H9 (cell line): ENCODE results near the gene RNF215. TPM values are rescaled to one million over a fixed set of nuclear protein-coding genes. Genes with fewer than 3 reads are reported as not detected.

Experiments used
- DNase-seq: peaks from one replicate; pipeline ENCODE4 v3.0.0-alpha.2; 2017
- H2AFZ ChIP-seq: one replicate; pipeline ENCODE4 v1.6.1; 2013; ENCODE audit warnings: mild to moderate bottlenecking, low read length, control low read depth, moderate library complexity
- H2AK5ac ChIP-seq: 2 replicates; pipeline ENCODE4 v1.6.1; 2013; ENCODE audit warnings: low read length, control low read depth, mixed read lengths; ENCODE audit not compliant: insufficient read length
- H2BK120ac ChIP-seq: one replicate; pipeline ENCODE4 v1.6.1; 2013; ENCODE audit warnings: low read depth, mild to moderate bottlenecking, low read length, control low read depth, inconsistent platforms; ENCODE audit not compliant: poor library complexity, severe bottlenecking
- H2BK12ac ChIP-seq: 2 replicates; pipeline ENCODE4 v1.6.1; 2013; ENCODE audit warnings: low read length, control low read depth, mixed read lengths, low read depth; ENCODE audit not compliant: insufficient read length
- H2BK15ac ChIP-seq: 2 replicates; pipeline ENCODE4 v1.6.1; 2013; ENCODE audit warnings: low read depth, low read length, control low read depth
- H2BK20ac ChIP-seq: one replicate; pipeline ENCODE4 v1.6.1; 2013; ENCODE audit warnings: low read depth, mild to moderate bottlenecking, low read length, control low read depth, inconsistent platforms; ENCODE audit not compliant: poor library complexity, severe bottlenecking
- H2BK5ac ChIP-seq: 2 replicates; pipeline ENCODE4 v1.6.1; 2013; ENCODE audit warnings: low read length, control low read depth, mixed read lengths; ENCODE audit not compliant: insufficient read length
- H3K14ac ChIP-seq: 2 replicates; pipeline ENCODE4 v1.6.1; 2013; ENCODE audit warnings: low read length, control low read depth; ENCODE audit not compliant: insufficient read depth
- H3K18ac ChIP-seq: 2 replicates; pipeline ENCODE4 v1.6.1; 2013; ENCODE audit warnings: low read depth, mild to moderate bottlenecking, mixed read lengths, low read length, control low read depth; ENCODE audit not compliant: insufficient read length
- H3K23ac ChIP-seq: 2 replicates; pipeline ENCODE4 v1.6.1; 2013; ENCODE audit warnings: low read length, control low read depth, mixed read lengths, low read depth; ENCODE audit not compliant: insufficient read length
- H3K23me2 ChIP-seq: 2 replicates; pipeline ENCODE4 v1.6.1; 2013; ENCODE audit warnings: low read depth, mild to moderate bottlenecking, mixed read lengths, low read length, control low read depth; ENCODE audit not compliant: insufficient read length, poor library complexity, severe bottlenecking
- H3K27ac ChIP-seq: 2 replicates; pipeline ENCODE4 v1.5.1; 2013; ENCODE audit warnings: low read length, control low read depth, mixed read lengths, low read depth; ENCODE audit not compliant: insufficient read length
- H3K27me3 ChIP-seq: 2 replicates; pipeline ENCODE4 v1.6.1; 2013; ENCODE audit warnings: low read length, control low read depth, inconsistent platforms; ENCODE audit not compliant: insufficient read depth
- H3K4ac ChIP-seq: 2 replicates; pipeline ENCODE4 v1.6.1; 2013; ENCODE audit warnings: low read depth, mild to moderate bottlenecking, control low read depth, inconsistent platforms, low read length, moderate library complexity
- H3K4me1 ChIP-seq: 2 replicates; pipeline ENCODE4 v1.6.1; 2013; ENCODE audit warnings: low read length, control low read depth, inconsistent platforms; ENCODE audit not compliant: insufficient read depth
- H3K4me2 ChIP-seq: 2 replicates; pipeline ENCODE4 v1.6.1; 2013; ENCODE audit warnings: low read length, control low read depth, mixed read lengths; ENCODE audit not compliant: insufficient read length, insufficient read depth
- H3K56ac ChIP-seq: 2 replicates; pipeline ENCODE4 v1.6.1; 2013; ENCODE audit warnings: low read depth, mild to moderate bottlenecking, mixed read lengths, low read length, control low read depth; ENCODE audit not compliant: insufficient read length
- H3K79me1 ChIP-seq: 2 replicates; pipeline ENCODE4 v1.6.1; 2013; ENCODE audit warnings: low read depth, mild to moderate bottlenecking, moderate library complexity, low read length, control low read depth, inconsistent platforms; ENCODE audit not compliant: insufficient read depth, poor library complexity, severe bottlenecking
- H3K79me2 ChIP-seq: 2 replicates; pipeline ENCODE4 v1.6.1; 2013; ENCODE audit warnings: low read length, control low read depth, inconsistent platforms; ENCODE audit not compliant: insufficient read depth
- H3K9ac ChIP-seq: 2 replicates; pipeline ENCODE4 v1.6.1; 2013; ENCODE audit warnings: low read length, control low read depth, mixed read lengths; ENCODE audit not compliant: insufficient read length; ENCODE audit errors: extremely low read depth
- H3K9me3 ChIP-seq: one replicate; pipeline ENCODE4 v1.6.1; 2013; ENCODE audit warnings: low read depth, low read length, inconsistent platforms; ENCODE audit not compliant: control insufficient read depth
- H3T11ph ChIP-seq: one replicate; pipeline ENCODE4 v1.6.1; 2013; ENCODE audit warnings: mild to moderate bottlenecking, low read length, control low read depth, inconsistent platforms
- H4K20me1 ChIP-seq: one replicate; pipeline ENCODE4 v1.6.1; 2013; ENCODE audit not compliant: control insufficient read depth, insufficient read length, insufficient read depth
- H4K5ac ChIP-seq: 2 replicates; pipeline ENCODE4 v1.6.1; 2013; ENCODE audit warnings: low read depth, mild to moderate bottlenecking, mixed read lengths, low read length, control low read depth; ENCODE audit not compliant: insufficient read length
- H4K8ac ChIP-seq: replicated peaks from 2 replicates; pipeline ENCODE4 v1.6.1; 2013; ENCODE audit warnings: low read length, control low read depth, mixed read lengths, low read depth; ENCODE audit not compliant: insufficient read length
- H4K91ac ChIP-seq: 2 replicates; pipeline ENCODE4 v1.6.1; 2013; ENCODE audit warnings: low read depth, mild to moderate bottlenecking, moderate library complexity, mixed read lengths, low read length, control low read depth; ENCODE audit not compliant: insufficient read length
- H3K27ac Mint-ChIP-seq, 3 experiments: 2 replicates in 2 of 3; 3 replicates in 1 of 3; pipeline ENCODE4 v1.8.0; 2020 to 2021; ENCODE audit warnings: mixed read lengths in 3 of 3, mild to moderate bottlenecking in 1 of 3, moderate library complexity in 1 of 3
- H3K27me3 Mint-ChIP-seq: 2 replicates; pipeline ENCODE4 v1.8.0; 2021; ENCODE audit warnings: low read depth, mild to moderate bottlenecking, moderate library complexity, mixed read lengths
- H3K36me3 Mint-ChIP-seq, 3 experiments: 2 replicates in 2 of 3; 3 replicates in 1 of 3; pipeline ENCODE4 v1.8.0; 2020 to 2021; ENCODE audit warnings: low read depth in 3 of 3, mixed read lengths in 3 of 3; ENCODE audit not compliant: insufficient read depth in 1 of 3
- H3K4me1 Mint-ChIP-seq, 2 experiments: 2 replicates each; pipeline ENCODE4 v1.8.0; 2020; ENCODE audit warnings: mixed read lengths in 2 of 2
- H3K4me3 Mint-ChIP-seq, 2 experiments: 2 replicates in 1 of 2; 3 replicates in 1 of 2; pipeline ENCODE4 v1.8.0; 2020 to 2021; ENCODE audit warnings: mild to moderate bottlenecking in 2 of 2, mixed read lengths in 2 of 2, moderate library complexity in 1 of 2
- H3K9me3 Mint-ChIP-seq, 2 experiments: 2 replicates in 1 of 2; 3 replicates in 1 of 2; pipeline ENCODE4 v1.8.0; 2020; ENCODE audit warnings: mild to moderate bottlenecking in 2 of 2, mixed read lengths in 2 of 2, moderate library complexity in 1 of 2
- CTCF ChIP-seq: fragments of 200-600 bp; sonication (generic); conservative IDR thresholded peaks from 3 replicates; pipeline ENCODE4 v1.8.0; 2021; ENCODE audit warnings: antibody characterized with exemption, mild to moderate bottlenecking
- WGBS: extraction: QIAGEN DNeasy Blood & Tissue Kit; methylation state at CpG from one replicate; pipeline ENCODE4 v1.1.7; 2013; ENCODE audit warnings: missing lambda C conversion rate, low lambda C conversion rate, mixed read lengths; ENCODE audit not compliant: insufficient read length; ENCODE audit errors: extremely low coverage; 5-methylcytosine and 5-hydroxymethylcytosine counted together
- total RNA-seq: library from RNA; stranded (reverse); gene quantifications from 2 replicates; pipeline ENCODE4 v1.2.1, GENCODE V29; 2021

The RNF215 gene
- total RNA-seq, 1 experiment from 2014 or later = 24.5 TPM

- Mint-ChIP-seq H3K27ac (peak overlapping the region in 1 of 3 experiments; percentile 19; a peak in 2 of 7 replicates), H3K4me3 (no peak overlapping the region)
- WGBS = no CpG with 5 or more reads among the region's 4 CpGs
Observed at GRCh38 chr22:30413001-30413400, 25.8 kb upstream of the RNF215 start.

More at GRCh38 chr22:30413001-30413400, 25.8 kb upstream of the RNF215 start:
- Histone ChIP-seq H3K56ac (no peak overlapping the region), H3K23me2 (no peaks in the 10 kb centered on the region), H3K27me3 (no peaks in the 10 kb centered on the region), H3K4ac (no peak overlapping the region), H3K23ac (no peak overlapping the region), H2BK15ac (no peak overlapping the region), H3K9ac (no peak overlapping the region), H2AK5ac (no peak overlapping the region), H3K4me2 (no peak overlapping the region), H2BK120ac (no peak overlapping the region), H3K27ac (no peak overlapping the region), H4K8ac (no peak overlapping the region), H4K91ac (no peak overlapping the region), H3K18ac (no peak overlapping the region), H3T11ph (no peak overlapping the region), H3K79me2 (no peaks in the 10 kb centered on the region), H3K14ac (no peak overlapping the region), H3K9me3 (no peaks in the 10 kb centered on the region), H2AFZ (no peak overlapping the region), H3K79me1 (no peaks in the 10 kb centered on the region), H3K4me1 (no peaks in the 10 kb centered on the region), H4K5ac (no peak overlapping the region), H4K20me1 (no peaks in the 10 kb centered on the region), H2BK12ac (no peak overlapping the region), H2BK20ac (no peak overlapping the region), H2BK5ac (no peak overlapping the region)
- Mint-ChIP-seq H3K36me3 (peaks cover 15 to 67% (median 36%) of the 10 kb centered on the region in 3 experiments), H3K27me3 (no peaks in the 10 kb centered on the region), H3K4me1 (peaks cover 0 to 5% of the 10 kb centered on the region in 2 experiments; a peak in 1 of 4 replicates), H3K9me3 (no peaks in the 10 kb centered on the region)
- no peak for DNase-seq
- TF ChIP-seq CTCF = no peak
